K562 (cell line): ENCODE data around the gene TEFM. TPM values are rescaled to one million over a fixed set of nuclear protein-coding genes. Genes with fewer than 3 reads are reported as not detected.

Experiments
- CHD7 ChIP-seq: fragments of 200-600 bp; sonication (generic); IDR thresholded peaks from one replicate; pipeline ENCODE4 v1.6.1; 2012; ENCODE audit warnings: mild to moderate bottlenecking, low read depth, low read length, inconsistent platforms
- EGR1 ChIP-seq: fragments of 450-650 bp; conservative IDR thresholded peaks from 2 replicates; pipeline ENCODE4 v1.6.1; 2017; ENCODE audit warnings: mild to moderate bottlenecking
- GTF2B ChIP-seq: IDR thresholded peaks from 2 replicates; pipeline ENCODE4 v1.6.1; 2011; ENCODE audit not compliant: insufficient read length; ENCODE audit errors: extremely low read depth
- MEF2A ChIP-seq: IDR thresholded peaks from 2 replicates; pipeline ENCODE4 v1.6.1; 2011; ENCODE audit warnings: low read depth, mild to moderate bottlenecking, low read length, moderate library complexity; ENCODE audit not compliant: control insufficient read depth
- NR2C2 ChIP-seq, 2 experiments: fragments of 200-800 bp in 1 of 2; sonication (Bioruptor generic) in 1 of 2; sonication (generic) in 1 of 2; formaldehyde crosslinking in 1 of 2; IDR thresholded peaks; 2 replicates each; pipeline versions ENCODE4 v1.6.1 to v1.8.0; 2016 to 2022; ENCODE audit warnings: mild to moderate bottlenecking in 1 of 2, missing compliant biosample characterization in 1 of 2, missing genetic modification characterization in 1 of 2, missing genetic modification reagents in 1 of 2
- ZNF764 ChIP-seq: fragments of 250-450 bp; sonication (Bioruptor Pico); IDR thresholded peaks from 2 replicates; pipeline ENCODE4 v1.4.0; 2020; ENCODE audit warnings: low read depth, mild to moderate bottlenecking, moderate library complexity
- ZNF785 ChIP-seq: fragments of 250-450 bp; sonication (Bioruptor Pico); IDR thresholded peaks from 2 replicates; pipeline ENCODE4 v1.4.0; 2020; ENCODE audit warnings: mild to moderate bottlenecking
- polyA plus RNA-seq, 8 experiments: library from polyadenylated mRNA; depleted of rRNA in 4 of 8; stranded (reverse) in 5 of 8; unstranded in 3 of 8; fragments of >200 nt; fragmentation: Nextera tagmentation in 2 of 8; fragmentation: Illumina TruSeq in 1 of 8; extraction: Ambion mirVana in 2 of 8; extraction: Trizol in 1 of 8; gene quantifications; 2 replicates each; pipeline versions ENCODE4 v1.2.1 to v1.2.3, GENCODE V29; 2011 to 2014; ENCODE audit warnings: inconsistent platforms in 1 of 8, missing spikeins in 1 of 8
- total RNA-seq, 7 experiments: library from RNA; depleted of rRNA in 6 of 7; stranded (reverse); fragments of >200 nt in 6 of 7; fragmentation: Illumina TruSeq in 2 of 7; extraction: Trizol in 2 of 7; gene quantifications; 2 replicates each; pipeline versions ENCODE4 v1.2.1 to v1.2.3, GENCODE V29; 2011 to 2021; ENCODE audit warnings: low replicate concordance in 1 of 7
- TF ChIP-seq, protein P1 (sequence below): fragments of 200-800 bp; sonication (Bioruptor generic); IDR thresholded peaks from 2 replicates; pipeline ENCODE4 v1.6.1; 2016; ENCODE audit warnings: missing genetic modification characterization, missing compliant biosample characterization

The TEFM gene
- total and polyA plus RNA-seq, 9 of the 15 experiments (the other 6 are each of a cell fraction or from before 2014, with no cell fraction given) = 12.5 to 60.3 (median 23.3) TPM

- no peak for TF ChIP-seq CHD7
- no peak for TF ChIP-seq GTF2B
- TF ChIP-seq EGR1 = peak; percentile 3; the same call in 1 of the 2 replicates
- TF ChIP-seq, protein P1, sequence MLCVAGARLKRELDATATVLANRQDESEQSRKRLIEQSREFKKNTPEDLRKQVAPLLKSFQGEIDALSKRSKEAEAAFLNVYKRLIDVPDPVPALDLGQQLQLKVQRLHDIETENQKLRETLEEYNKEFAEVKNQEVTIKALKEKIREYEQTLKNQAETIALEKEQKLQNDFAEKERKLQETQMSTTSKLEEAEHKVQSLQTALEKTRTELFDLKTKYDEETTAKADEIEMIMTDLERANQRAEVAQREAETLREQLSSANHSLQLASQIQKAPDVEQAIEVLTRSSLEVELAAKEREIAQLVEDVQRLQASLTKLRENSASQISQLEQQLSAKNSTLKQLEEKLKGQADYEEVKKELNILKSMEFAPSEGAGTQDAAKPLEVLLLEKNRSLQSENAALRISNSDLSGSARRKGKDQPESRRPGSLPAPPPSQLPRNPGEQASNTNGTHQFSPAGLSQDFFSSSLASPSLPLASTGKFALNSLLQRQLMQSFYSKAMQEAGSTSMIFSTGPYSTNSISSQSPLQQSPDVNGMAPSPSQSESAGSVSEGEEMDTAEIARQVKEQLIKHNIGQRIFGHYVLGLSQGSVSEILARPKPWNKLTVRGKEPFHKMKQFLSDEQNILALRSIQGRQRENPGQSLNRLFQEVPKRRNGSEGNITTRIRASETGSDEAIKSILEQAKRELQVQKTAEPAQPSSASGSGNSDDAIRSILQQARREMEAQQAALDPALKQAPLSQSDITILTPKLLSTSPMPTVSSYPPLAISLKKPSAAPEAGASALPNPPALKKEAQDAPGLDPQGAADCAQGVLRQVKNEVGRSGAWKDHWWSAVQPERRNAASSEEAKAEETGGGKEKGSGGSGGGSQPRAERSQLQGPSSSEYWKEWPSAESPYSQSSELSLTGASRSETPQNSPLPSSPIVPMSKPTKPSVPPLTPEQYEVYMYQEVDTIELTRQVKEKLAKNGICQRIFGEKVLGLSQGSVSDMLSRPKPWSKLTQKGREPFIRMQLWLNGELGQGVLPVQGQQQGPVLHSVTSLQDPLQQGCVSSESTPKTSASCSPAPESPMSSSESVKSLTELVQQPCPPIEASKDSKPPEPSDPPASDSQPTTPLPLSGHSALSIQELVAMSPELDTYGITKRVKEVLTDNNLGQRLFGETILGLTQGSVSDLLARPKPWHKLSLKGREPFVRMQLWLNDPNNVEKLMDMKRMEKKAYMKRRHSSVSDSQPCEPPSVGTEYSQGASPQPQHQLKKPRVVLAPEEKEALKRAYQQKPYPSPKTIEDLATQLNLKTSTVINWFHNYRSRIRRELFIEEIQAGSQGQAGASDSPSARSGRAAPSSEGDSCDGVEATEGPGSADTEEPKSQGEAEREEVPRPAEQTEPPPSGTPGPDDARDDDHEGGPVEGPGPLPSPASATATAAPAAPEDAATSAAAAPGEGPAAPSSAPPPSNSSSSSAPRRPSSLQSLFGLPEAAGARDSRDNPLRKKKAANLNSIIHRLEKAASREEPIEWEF (CRISPR knock-in tag) = no peak
- TF ChIP-seq NR2C2 (CRISPR knock-in tag; IDR thresholded peaks at IDR 0.05) = peak; percentile 58; the same call in 1 of the 2 replicates
- TF ChIP-seq NR2C2 (tag; IDR thresholded peaks at IDR 0.05) = peak; percentile 93
- no peak for TF ChIP-seq MEF2A
- TF ChIP-seq ZNF764 (CRISPR knock-in tag) = no peak
- no peak for TF ChIP-seq ZNF785 (CRISPR knock-in tag)
Measured at GRCh38 chr17:30906101-30906911, at the start of gene TEFM (continued).
